GM21515 (cell line): Measurements from ENCODE around the gene GARIN5A.

ENCODE experiments used
- ATAC-seq: cut with Tn5 transposase; IDR thresholded peaks from one replicate; pipeline ENCODE4 v1.9.1; 2021; ENCODE audit not compliant: unreplicated experiment

The GARIN5A gene

GRCh38 chr19:50476224-50476906 is at the start of gene GARIN5A, which contains the start of gene EMC10:
Gene GARIN5A (minus strand): TSS chr19:50476848. CDS start chr19:50476388, 460 bp downstream.
Gene EMC10 (plus strand): TSS chr19:50476507. CDS start chr19:50476545, 38 bp downstream.
- ATAC-seq = peak; percentile 71

GRCh38 chr19:50522881-50523280 is 46.2 kb upstream of the GARIN5A start:
- ATAC-seq = no peak

GRCh38 chr19:50520822-50521465 is 44.3 kb upstream of the GARIN5A start:
- ATAC-seq = no peak

- no peak for ATAC-seq
Measured at GRCh38 chr19:50519006-50519575, 42.4 kb upstream of the GARIN5A start.

GRCh38 chr19:50518091-50519005 is 41.7 kb upstream of the GARIN5A start:
- no peak for ATAC-seq

GRCh38 chr19:50517704-50518075 is 41.0 kb upstream of the GARIN5A start:
- ATAC-seq = no peak

- no peak for ATAC-seq
Measured at GRCh38 chr19:50516964-50517703, 40.5 kb upstream of the GARIN5A start.

- no peak for ATAC-seq
Measured at GRCh38 chr19:50516456-50516855, 39.8 kb upstream of the GARIN5A start.

- ATAC-seq = no peak
Measured at GRCh38 chr19:50515168-50515561, 38.5 kb upstream of the GARIN5A start.

- no peak for ATAC-seq
Measured at GRCh38 chr19:50514346-50515167, 37.9 kb upstream of the GARIN5A start.

GRCh38 chr19:50513746-50514345 is 37.2 kb upstream of the GARIN5A start, which contains the start of gene ASPDH:
Gene ASPDH (minus strand): TSS chr19:50513913. CDS start chr19:50513823, 90 bp downstream.
- ATAC-seq = no peak

- no peak for ATAC-seq
Measured at GRCh38 chr19:50512999-50513745, 36.5 kb upstream of the GARIN5A start.

GRCh38 chr19:50512112-50512998 is 35.7 kb upstream of the GARIN5A start:
- ATAC-seq = no peak

GRCh38 chr19:50511069-50511822 is 34.6 kb upstream of the GARIN5A start, which contains the start of gene JOSD2:
Gene JOSD2 (minus strand): TSS chr19:50511191. CDS start chr19:50510431, 760 bp downstream.
- ATAC-seq = peak; percentile 83

GRCh38 chr19:50510700-50511068 is 34.0 kb upstream of the GARIN5A start:
- no peak for ATAC-seq

- ATAC-seq = no peak
Measured at GRCh38 chr19:50510121-50510670, 33.5 kb upstream of the GARIN5A start.
